ENCODE data around the gene PTCD3. TPM values are rescaled to one million over a fixed set of nuclear protein-coding genes. Genes with fewer than 3 reads are reported as not detected.

PTCD3 gene
- total RNA-seq, 1 experiment from 2014 or later, result 93.9 TPM

- no peaks in the 10 kb centered on the region for H3K27me3 ChIP-seq (ENCODE audit: control insufficient read depth, insufficient read depth, low read length)
- ChIA-PET POLR2A (no interaction called here), CTCF (no interaction called here)
- H3K9me3 ChIP-seq (ENCODE audit: control insufficient read depth, insufficient read depth, low read depth, low read length), result no peaks in the 10 kb centered on the region
- H3K27ac ChIP-seq (ENCODE audit: low read length), result no peak overlapping the region
- no peak for DNase-seq (ENCODE audit: low read depth, low spot score)
- H3K4me3 ChIP-seq (ENCODE audit: low read depth in 2 of 2, low read length in 2 of 2), result no peak overlapping the region
- peaks cover 44% of the 10 kb centered on the region for H3K36me3 ChIP-seq (ENCODE audit: control insufficient read depth, insufficient read depth, low read length)
- in situ Hi-C loops (cut with HindIII; ENCODE audit: low pct_unique_long_range_greater_than_20kb, low sequenced_read_pairs), result no loop called here
- no peak for ATAC-seq
- TSS peak; percentile 55 for BruUV-seq (replicated peaks)
- intact Hi-C loops (cut with micrococcal nuclease; ENCODE audit: unreplicated experiment), result no loop called here
- TF ChIP-seq TCF7L2 (IDR thresholded peaks at IDR 0.05; ENCODE audit: low read depth, low read length), result no peak
- H3K4me1 ChIP-seq (ENCODE audit: control insufficient read depth, insufficient read depth, low read length), result no peaks in the 10 kb centered on the region
Measured at GRCh38 chr2:86158286-86158685, 52.3 kb downstream of the PTCD3 start.

GRCh38 chr2:86160156-86160952 lies 54.3 kb downstream of the PTCD3 start:
- Histone ChIP-seq H3K4me1 (ENCODE audit: control insufficient read depth, insufficient read depth, low read length) (no peaks in the 10 kb centered on the region), H3K27me3 (ENCODE audit: control insufficient read depth, insufficient read depth, low read length) (no peaks in the 10 kb centered on the region), H3K9me3 (ENCODE audit: control insufficient read depth, insufficient read depth, low read depth, low read length) (no peaks in the 10 kb centered on the region), H3K27ac (ENCODE audit: low read length) (no peak overlapping the region), H3K36me3 (ENCODE audit: control insufficient read depth, insufficient read depth, low read length) (peaks cover 48% of the 10 kb centered on the region), H3K4me3 (ENCODE audit: low read depth in 2 of 2, low read length in 2 of 2) (no peak overlapping the region)
- ChIA-PET POLR2A (no interaction called here), CTCF (no interaction called here)
- TF ChIP-seq POLR2AphosphoS5 (IDR thresholded peaks at IDR 0.05; ENCODE audit: low read depth, low read length) (no peak), CTCF (IDR thresholded peaks at IDR 0.05) (no peak), SIN3A (IDR thresholded peaks at IDR 0.05; ENCODE audit: borderline replicate concordance, insufficient read depth, low read depth, low read length) (no peak), REST (IDR thresholded peaks at IDR 0.05; ENCODE audit: insufficient read depth in 1 of 2, low read depth in 2 of 2, low read length in 1 of 2) (no peak), TCF7L2 (IDR thresholded peaks at IDR 0.05; ENCODE audit: low read depth, low read length) (no peak)
- in situ Hi-C loops (cut with HindIII; ENCODE audit: low pct_unique_long_range_greater_than_20kb, low sequenced_read_pairs) (no loop called here), intact Hi-C loops (cut with micrococcal nuclease; ENCODE audit: unreplicated experiment) (no loop called here)
- no TSS peak for BruUV-seq (replicated peaks)
- no peak for DNase-seq (ENCODE audit: low read depth, low spot score)
- ATAC-seq, result no peak; the same call in 1 of the 2 replicates

GRCh38 chr2:86170449-86170848 lies 64.4 kb downstream of the PTCD3 start:
- Histone ChIP-seq H3K9me3 (ENCODE audit: control insufficient read depth, insufficient read depth, low read depth, low read length) (no peaks in the 10 kb centered on the region), H3K4me3 (ENCODE audit: low read depth in 2 of 2, low read length in 2 of 2) (no peak overlapping the region), H3K27ac (ENCODE audit: low read length) (no peak overlapping the region), H3K27me3 (ENCODE audit: control insufficient read depth, insufficient read depth, low read length) (no peaks in the 10 kb centered on the region), H3K4me1 (ENCODE audit: control insufficient read depth, insufficient read depth, low read length) (no peaks in the 10 kb centered on the region), H3K36me3 (ENCODE audit: control insufficient read depth, insufficient read depth, low read length) (peaks cover 46% of the 10 kb centered on the region)
- ChIA-PET CTCF (no interaction called here), POLR2A (no interaction called here)
- no TSS peak for BruUV-seq (replicated peaks)
- DNase-seq (ENCODE audit: low read depth, low spot score) (no peak), ATAC-seq (no peak)
- TF ChIP-seq CTCF (IDR thresholded peaks at IDR 0.05), result no peak
- in situ Hi-C loops (cut with HindIII; ENCODE audit: low pct_unique_long_range_greater_than_20kb, low sequenced_read_pairs), result no loop called here
- intact Hi-C loops (cut with micrococcal nuclease; ENCODE audit: unreplicated experiment), result no loop called here
